HG02759 (cell line): ENCODE data around the gene ATF7IP.

Experiments
- ATAC-seq: cut with Tn5 transposase; IDR thresholded peaks from one replicate; pipeline ENCODE4 v1.9.1; 2021; ENCODE audit warnings: mild to moderate bottlenecking, moderate library complexity; ENCODE audit not compliant: unreplicated experiment

Gene ATF7IP

DNA sequence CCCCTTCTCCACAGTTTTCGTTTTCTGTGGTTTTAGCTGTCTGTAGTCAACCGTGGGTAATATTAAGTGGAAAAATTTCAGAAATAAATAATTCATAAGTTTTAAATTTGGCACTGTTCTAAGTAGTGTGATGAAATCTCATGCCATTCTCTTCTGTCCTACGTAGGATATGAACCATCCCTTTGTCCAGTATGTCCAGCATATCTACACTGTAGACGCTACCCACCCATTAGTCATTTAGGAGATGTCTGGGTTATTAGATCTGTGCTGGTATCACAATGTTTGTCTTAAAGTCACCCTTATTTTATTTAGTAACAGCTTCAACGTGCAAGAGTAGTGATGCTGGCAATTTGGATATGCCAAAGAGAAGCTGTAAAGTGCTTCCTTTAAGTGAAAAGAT is 44.7 kb downstream of the ATF7IP start:
- no peak for ATAC-seq

DNA sequence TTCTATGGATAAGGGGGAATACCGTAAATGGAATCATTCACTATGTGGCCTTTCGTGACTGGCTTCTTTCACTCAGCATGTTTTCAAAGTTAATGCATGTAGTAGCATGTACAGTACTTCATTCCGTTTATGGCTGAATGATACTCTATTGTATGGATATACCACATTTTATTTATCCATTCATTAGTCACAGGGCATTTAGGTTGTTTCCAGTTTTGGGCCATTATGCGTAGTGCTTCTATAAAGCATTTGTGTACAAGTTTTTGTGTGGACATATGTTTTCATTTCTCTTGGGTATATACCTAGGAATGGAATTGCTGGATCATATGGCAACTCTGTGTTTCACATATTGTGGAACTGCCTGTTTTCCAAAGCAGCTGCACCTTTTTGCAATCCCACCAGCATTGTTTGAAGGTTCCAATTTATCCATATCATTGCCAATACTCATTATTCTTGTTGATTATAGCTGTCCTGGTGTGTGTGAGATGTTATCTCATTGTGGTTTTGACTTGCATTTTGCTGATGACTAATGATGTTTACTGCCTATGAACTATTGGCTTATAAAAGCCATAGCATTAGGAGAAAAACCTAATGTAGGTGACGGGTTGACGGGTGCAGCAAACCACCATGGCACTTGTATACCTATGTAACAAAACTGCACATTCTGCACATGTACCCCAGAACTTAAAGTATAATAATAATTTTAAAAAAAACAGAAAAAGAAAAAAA is 45.5 kb downstream of the ATF7IP start:
- no peak for ATAC-seq

DNA sequence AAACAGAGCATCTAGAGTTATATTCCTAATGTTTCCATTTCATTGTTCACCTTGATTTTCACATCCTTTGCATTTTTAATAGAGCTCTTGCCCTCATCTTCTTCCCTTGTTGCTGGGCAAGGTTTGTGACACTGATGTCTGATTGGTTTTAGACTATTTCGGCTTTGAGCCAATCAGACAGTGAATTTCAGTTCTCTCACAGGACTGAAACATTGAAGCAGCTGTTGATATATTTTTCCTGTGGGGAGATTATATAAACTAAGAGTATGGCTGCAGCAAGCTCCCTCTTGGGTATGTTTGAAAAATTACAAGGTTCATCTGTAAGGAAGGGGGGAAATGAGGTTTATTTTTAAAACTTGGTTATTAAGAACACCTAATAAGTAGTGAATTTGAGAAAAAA is 51.2 kb downstream of the ATF7IP start:
- peak; percentile 53 for ATAC-seq

DNA sequence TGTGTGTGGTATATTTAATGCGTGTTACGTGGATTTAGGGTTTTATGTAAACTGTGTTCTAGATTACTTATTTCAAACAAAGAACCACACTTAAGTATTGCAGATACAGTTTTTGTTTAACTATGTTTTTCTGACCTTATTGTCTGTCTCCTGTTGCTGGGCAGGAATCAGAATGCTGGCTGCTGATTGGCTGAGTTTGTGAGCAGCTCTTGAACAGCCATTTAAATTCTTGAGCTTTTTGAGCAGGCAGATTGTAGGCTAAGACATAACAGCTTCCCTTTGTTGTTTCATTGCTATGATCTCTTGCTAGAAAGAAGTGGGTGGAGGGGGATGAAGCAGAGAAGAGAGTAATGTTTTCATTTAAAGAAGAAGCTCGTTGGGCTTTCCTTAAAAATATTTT is 52.2 kb downstream of the ATF7IP start:
- ATAC-seq: no peak

DNA sequence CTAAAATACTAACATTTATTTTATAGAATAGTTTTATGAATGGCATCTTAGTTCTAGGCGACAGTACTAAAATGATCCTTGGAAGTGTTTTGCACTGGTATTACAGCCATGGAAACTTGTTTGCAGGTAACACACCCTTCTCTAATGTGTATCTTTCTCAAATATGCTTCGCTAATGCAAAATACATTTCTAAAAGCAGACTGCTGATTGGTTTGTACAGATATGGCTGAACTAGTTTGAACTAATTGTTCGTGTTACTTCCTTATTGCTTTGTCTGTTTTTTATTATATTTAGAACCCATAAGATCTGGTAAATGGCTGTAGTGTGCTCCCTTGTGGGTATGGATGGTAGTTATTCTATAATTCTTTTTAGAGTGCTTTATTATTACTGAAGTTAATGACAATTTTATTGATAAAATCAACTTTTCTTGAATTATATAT is 53.0 kb downstream of the ATF7IP start:
- ATAC-seq: no peak

DNA sequence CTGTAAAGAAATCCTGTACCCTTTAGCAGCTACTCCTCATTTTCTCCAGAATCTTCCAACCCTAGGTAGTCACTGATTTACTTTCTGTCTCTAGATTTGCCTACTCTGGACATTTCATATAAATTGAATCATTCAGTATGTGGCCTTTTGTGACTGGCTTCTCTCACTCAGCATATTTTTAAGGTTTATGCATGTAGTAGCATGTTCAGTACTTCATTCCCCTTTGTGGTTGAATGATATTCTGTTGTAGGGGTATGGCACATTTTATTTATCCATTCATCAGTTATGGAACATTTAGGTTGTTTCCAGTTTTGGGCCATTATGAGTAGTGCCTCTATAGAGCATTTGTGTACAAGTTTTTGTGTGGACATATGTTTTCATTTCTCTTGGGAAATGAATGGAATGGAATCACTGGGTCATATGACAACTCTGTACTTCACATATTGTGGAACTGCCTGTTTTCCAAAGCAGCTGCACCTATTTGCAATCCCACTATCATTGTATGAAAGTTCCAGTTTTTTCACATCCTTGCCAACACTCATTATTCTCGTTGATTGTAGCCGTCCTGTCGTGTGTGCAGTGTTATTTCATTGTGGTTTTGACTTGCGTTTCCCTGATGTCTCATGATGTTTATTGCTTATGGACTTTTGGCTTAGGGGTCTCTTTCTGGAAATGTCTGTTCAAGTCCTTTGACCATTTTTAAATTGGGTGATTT is 57.2 kb downstream of the ATF7IP start:
- ATAC-seq: no peak

DNA sequence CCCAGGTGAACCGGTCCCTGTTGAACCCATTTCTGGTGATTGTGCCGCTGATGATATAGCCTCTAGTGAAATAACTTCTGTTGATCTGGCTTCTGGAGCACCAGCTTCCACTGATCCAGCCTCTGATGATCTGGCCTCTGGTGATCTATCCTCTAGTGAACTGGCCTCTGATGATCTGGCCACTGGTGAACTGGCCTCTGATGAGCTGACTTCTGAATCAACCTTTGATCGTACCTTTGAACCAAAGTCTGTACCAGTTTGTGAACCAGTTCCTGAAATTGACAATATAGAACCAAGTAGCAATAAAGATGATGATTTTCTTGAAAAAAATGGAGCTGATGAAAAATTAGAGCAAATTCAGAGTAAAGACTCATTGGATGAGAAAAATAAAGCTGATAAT is 59.1 kb downstream of the ATF7IP start:
- no peak for ATAC-seq

DNA sequence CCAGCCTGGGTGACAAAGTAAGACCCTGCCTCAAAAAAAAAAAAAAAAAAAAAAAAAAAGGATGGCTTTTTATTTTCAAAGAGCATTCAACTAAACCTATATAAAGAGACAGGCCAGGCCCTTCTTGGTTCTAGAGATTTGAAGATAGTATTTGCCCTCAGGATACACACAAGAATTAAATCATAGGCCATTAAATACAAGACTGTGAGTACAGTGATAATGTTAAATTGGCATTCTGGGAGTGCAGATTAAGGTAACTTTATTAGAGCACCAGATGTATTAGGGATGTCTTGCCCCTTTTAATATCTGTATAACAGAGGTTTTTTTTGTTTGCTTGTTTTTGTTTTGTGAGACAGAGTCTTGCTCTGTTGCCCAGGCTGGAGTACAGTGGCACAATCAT is 61.3 kb downstream of the ATF7IP start:
- ATAC-seq: no peak

DNA sequence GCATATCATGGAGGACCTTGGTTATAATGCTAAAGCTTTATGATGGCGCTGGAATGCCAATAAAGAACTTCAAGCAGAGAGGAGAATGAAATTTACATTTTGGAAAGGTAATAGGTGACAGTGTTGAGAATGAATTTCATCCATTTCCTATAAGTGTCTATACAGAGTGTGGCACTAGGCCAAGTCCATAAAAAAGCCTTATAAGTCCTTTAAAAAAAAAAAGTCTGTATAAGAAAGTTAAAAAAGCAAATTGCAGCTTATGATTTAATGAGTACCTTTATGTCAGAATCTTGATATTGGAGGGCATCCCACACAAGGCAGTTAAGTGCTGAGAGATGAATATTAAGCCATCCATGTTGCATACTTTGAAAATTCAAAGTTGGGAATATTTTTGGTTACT is 62.4 kb downstream of the ATF7IP start:
- ATAC-seq: no peak

DNA sequence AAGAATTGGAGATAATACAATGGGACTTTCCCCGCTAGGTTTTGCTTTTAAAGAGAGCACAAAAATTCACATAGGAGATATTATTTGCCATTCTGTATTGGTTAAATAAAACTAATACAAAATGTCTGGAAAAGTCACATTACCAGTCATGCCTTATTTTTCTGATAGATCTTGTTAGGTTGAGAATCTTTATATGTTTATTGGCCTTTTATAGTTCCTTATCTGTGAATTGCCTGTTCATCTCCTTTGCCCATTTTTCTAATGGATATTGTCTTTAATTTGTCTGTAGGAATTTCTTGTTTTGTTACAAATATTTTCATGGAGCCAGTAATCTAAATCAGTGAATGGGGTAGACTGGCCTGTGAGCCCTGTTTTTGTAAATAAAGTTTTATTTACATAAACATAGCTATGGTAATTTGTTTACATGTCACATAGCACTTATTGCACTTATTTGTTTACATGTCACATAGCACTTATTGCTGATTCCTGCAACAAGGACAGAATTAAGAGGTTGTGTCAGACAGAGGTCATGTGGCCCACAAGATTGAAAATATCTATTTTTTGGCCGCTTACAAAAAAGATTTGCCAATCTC is 65.0 kb downstream of the ATF7IP start:
- no peak for ATAC-seq

DNA sequence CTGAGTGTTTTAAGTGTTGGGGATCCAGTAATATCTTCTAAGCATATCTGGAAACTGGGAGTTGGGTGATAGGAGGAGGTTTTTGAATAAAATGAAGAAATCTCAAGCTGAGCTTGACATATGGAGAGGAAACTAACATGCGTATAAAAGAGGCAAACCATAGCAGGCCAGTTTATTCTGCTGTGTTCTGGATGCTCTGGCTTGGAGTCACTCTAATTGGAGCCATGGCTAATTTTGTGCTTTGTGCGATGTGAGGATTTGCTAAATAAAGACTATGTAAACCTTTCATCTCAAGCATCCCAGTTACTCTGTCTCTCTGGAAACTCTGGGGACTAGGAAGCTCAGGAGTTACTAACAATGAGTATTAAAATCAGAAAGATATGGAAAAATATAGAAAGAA is 66.5 kb downstream of the ATF7IP start:
- no peak for ATAC-seq

DNA sequence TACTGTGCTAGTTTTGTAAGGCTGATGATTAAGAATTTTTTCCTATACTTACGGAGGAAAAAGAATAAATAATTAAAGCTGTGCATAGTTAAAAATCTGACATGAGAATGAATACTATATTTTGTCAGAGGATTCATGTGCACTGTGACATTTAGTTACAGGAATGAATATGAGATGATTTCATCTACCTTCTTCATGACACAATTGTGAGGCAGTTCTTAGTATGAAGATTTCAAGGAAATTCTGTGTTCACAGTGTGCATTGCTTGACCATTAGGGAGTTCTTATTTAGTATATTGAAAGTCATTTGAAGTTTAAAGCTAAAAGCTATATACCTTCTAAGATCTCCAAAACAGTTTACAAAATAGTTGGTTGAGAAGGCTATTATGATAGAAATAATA is 70.1 kb downstream of the ATF7IP start:
- ATAC-seq: no peak

DNA sequence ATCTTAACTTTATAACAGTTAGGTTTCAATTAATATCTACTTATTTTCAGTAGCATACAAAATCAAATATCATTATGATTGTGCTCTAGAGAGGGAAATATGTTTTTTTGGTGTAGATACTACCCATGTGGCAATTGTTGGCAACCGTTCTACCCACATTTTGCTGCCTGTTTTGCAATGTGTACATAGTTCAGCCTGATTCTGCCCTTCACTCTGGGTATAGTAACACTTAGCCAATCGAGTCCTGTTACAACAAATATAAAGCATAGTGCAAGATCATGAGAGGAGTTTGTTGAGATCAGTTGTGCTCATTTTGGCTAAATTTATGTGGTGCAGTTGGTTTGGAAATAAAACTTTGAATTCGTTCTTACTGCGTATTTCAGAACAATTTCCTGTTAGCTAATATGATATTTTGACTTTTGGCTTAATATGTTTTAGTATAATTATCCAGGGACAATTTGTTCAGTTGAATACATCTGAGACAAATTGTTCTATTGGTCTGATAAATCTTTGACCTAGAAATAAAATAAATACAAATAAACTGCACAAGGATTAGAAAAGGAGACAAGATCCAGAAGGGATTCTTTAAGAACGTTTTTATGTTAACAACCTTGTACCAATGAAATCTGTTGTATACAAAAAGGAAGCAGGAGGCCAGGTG is 76.9 kb downstream of the ATF7IP start:
- no peak for ATAC-seq

DNA sequence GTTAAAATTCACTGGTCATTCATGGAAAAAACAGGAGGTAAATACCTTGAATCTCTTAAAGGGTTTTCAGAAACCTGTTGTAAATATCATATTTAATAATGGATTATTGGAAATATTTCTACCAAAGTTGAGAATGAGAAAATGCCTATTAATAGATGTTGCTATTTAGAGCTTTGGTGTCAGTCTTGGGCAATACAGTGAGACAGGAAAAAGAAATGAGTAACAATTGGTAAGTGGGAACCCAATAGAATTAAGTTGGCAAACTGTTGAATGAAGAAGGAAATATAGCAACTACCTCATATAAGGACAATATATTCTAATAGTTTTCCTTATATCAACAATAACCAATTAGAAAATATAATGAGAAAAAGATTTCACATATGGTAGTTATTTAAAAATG is 78.0 kb downstream of the ATF7IP start:
- no peak for ATAC-seq

DNA sequence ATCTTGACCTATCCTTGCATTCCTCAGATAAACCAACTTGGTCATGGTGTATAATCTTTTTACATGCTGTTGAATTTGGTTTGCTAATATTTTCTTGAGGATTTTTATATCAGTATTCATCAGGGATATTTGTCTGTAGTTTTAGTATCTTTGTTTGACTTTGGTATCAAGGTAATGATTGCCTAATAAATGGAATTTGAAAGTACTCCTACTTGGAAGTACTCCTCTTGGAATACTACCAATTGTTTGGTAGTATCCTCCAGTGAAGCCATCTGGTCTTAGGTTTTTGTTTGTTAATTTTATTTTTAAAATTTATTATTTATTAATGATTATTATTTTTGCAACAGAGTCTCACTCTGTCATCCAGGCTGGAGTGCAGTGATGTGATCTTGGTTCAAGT is 85.0 kb downstream of the ATF7IP start:
- ATAC-seq: no peak

DNA sequence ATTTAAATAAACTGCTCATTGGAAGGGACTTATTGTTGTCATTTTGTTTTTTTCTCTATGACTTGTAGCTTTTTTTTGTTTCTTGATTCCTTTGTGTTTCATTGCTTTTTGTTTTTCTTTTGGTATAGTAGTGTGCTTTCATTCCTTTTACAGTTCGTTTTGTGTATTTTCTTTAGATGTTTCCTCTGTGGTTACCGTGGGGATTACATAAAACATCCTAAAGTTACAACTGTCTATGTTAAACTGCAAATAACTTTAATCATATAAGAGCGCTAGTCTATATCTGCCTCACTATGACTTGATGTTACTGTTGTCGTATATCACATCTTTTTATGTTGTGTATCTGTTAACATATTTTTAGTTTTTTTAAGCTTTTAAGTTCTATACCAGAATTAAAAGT is 86.9 kb downstream of the ATF7IP start:
- no peak for ATAC-seq

DNA sequence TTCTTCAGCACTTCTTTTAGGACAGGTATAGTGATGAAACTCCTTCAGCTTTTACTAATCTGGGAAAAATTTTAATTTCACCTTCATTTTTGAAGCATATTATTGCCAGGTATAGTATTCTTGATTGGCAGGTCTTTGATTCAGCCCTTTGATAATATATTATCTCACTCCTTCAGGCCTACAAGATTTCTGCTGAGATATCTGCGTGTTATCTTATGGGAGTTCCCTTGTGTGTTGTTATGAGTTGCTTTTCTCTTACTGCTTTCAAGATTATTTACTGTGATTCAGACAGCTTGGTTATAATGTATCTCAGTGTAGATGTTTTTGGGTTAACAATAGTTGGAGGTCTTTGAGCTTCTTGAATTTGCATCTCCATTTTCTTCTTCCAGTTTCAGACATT is 87.4 kb downstream of the ATF7IP start:
- ATAC-seq: no peak

DNA sequence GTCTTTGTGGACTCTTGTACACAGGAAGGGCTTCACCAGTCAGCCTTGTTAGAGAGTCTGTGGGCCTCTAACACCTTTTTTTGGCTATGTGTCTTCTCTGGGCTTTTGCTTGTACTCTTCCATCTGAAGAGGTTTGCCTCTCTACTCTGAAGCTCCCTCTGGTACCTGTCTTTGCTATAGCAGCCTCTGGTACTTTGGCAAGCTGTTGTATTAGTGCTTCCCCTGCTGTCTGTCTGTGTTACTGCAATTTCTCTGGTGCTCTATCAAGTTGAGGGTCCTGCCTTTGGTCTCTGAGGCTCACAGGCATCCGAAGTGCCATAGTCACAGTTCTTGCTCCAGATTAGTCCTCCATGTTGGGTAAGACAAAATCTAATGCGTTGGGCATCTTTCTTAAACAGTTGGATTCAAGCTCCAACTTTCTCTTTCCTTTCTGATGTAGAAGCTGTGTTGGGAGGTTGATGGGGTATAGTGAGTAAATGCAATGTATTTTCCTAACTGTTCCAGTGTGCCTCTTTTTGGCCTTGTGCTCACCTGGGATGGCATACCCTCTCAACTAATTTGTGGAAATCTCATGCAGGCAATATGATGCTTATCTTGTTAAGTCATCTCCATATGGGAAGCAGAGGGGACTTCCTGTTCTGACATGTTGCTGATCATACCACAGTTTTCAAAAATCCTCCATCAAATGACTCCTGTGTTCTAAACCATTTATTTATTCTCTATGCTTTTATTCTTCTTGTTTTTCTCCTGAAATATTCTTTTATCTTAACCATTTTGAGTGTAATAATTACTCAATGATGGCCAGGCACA is 88.8 kb downstream of the ATF7IP start:
- ATAC-seq: peak; percentile 74

DNA sequence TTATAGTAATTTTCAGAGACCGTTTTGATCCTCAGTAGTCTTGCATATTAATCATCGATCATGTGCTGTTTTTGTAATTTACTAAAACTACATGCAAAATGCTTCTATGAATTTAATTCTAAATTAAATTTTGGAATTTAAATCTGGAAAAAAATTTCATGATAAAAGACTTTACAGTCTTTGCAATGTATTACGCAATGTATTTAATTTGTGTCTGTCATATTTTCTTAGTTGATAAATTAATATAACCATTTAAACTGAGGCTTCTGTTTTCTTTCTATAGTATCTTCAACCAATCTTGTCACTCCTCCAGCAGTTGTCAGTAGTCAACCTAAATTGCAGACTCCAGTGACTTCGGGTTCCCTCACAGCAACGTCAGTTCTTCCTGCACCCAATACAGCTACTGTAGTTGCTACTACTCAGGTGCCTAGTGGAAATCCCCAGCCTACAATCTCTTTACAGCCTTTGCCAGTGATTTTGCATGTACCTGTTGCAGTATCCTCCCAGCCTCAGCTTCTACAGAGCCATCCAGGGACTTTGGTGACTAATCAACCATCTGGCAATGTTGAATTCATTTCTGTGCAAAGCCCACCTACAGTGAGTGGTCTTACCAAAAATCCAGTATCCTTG is 94.8 kb downstream of the ATF7IP start:
- no peak for ATAC-seq

DNA sequence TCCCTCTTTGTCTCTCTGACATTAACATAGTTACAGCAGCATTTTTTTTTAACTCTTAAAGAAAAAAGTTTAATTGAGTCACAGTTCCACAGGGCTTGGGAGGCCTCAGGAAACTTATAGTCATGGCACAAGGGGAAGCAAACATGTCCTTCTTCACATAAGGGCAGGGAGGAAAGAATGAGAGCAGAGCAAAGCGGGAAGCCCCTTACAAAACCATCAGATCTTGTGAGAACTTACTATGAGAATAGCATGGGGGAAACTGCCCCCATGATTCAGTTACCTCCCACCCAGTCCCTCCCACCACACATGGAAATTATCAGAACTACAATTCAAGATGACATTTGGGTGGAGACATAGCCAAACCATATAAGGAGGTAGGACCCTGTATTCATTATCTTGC is 106.0 kb downstream of the ATF7IP start:
- ATAC-seq: no peak
